Brain microvascular endothelial cell (primary cell): ENCODE measurements around the gene SH3RF3.

Source experiments
- DNase-seq: peaks from one replicate; pipeline ENCODE4 v3.0.0-alpha.2; 2020
- H3K27ac ChIP-seq: fragments of 250-450 bp; sonication (Bioruptor Pico); 2 replicates; pipeline ENCODE4 v1.5.1; 2020; ENCODE audit warnings: mild to moderate bottlenecking, moderate library complexity
- H3K27me3 ChIP-seq: fragments of 250-450 bp; sonication (Bioruptor Pico); replicated peaks from 2 replicates; pipeline ENCODE4 v1.5.1; 2020; ENCODE audit warnings: mild to moderate bottlenecking
- H3K36me3 ChIP-seq: fragments of 250-450 bp; sonication (Bioruptor Pico); replicated peaks from 2 replicates; pipeline ENCODE4 v1.5.1; 2020; ENCODE audit warnings: mild to moderate bottlenecking
- H3K4me3 ChIP-seq: 2 replicates; pipeline ENCODE4 v1.5.1; 2011; ENCODE audit warnings: low read depth, mild to moderate bottlenecking, control low read depth, low read length, moderate library complexity
- in situ Hi-C: cut with HindIII; loops from 2 replicates; pipeline ENCODE4 v1.10.0; 2017; ENCODE audit warnings: low sequenced_read_pairs, low pct_ligation_motif_present
- TF ChIP-seq, protein P1 (sequence below): IDR thresholded peaks from 2 replicates; pipeline ENCODE4 v1.5.1; 2011; ENCODE audit warnings: low read depth, mild to moderate bottlenecking, moderate library complexity, low read length, control low read depth, inconsistent platforms; ENCODE audit errors: missing control alignments

Gene SH3RF3

DNA sequence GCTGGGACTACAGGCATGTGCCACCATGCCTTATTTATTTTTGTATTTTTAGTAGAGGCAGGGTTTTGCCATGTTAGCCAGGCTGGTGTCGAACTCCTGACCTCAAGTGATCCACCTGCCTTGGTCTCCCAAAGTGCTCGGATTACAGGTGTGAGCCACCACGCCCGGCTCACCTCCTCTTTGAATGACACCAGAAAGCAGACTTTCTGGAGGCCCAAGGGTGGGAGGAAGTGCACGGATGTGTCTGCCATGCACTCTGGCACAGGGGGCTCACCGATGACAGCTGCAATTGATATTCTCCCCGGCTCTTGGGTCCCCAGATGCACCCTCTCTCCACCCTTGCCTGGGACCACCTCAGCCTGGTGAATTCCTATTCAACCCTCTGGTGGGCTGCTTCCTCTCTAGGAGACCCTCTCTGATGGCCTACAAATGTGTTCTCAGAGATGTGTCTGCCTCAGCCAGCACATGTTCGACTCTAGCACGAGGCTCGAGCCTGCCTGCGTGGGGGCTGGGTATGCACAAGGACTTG is 397.5 kb downstream of the SH3RF3 start:
- no peaks in the 10 kb centered on the region for H3K27me3 ChIP-seq
- in situ Hi-C loops = no loop called here
- TF ChIP-seq, protein P1, sequence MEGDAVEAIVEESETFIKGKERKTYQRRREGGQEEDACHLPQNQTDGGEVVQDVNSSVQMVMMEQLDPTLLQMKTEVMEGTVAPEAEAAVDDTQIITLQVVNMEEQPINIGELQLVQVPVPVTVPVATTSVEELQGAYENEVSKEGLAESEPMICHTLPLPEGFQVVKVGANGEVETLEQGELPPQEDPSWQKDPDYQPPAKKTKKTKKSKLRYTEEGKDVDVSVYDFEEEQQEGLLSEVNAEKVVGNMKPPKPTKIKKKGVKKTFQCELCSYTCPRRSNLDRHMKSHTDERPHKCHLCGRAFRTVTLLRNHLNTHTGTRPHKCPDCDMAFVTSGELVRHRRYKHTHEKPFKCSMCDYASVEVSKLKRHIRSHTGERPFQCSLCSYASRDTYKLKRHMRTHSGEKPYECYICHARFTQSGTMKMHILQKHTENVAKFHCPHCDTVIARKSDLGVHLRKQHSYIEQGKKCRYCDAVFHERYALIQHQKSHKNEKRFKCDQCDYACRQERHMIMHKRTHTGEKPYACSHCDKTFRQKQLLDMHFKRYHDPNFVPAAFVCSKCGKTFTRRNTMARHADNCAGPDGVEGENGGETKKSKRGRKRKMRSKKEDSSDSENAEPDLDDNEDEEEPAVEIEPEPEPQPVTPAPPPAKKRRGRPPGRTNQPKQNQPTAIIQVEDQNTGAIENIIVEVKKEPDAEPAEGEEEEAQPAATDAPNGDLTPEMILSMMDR = no peak
- H3K4me3 ChIP-seq = no peak overlapping the region
- no peak overlapping the region for H3K27ac ChIP-seq
- DNase-seq = no peak
- H3K36me3 ChIP-seq = no peaks in the 10 kb centered on the region

DNA sequence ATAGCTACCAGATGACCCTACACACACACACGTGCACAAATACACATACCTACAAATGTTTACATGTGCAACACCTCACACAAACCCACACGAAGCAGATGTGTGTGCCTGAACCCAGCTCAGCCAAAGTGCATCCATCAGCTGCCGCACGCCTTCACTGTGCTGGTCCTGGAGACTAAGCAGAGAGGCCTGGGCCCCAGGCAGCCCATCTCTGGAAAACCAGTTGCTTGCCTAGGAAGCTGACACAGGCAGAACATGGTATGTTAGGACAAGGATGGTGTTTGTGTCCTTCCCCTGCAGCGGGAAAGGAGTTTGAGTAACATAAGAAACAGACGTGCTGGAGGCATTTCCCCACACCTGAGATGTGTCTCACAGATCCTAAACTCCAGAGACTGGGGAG is 398.1 kb downstream of the SH3RF3 start:
- in situ Hi-C loops = no loop called here
- no peak for DNase-seq
- TF ChIP-seq, protein P1 = no peak

DNA sequence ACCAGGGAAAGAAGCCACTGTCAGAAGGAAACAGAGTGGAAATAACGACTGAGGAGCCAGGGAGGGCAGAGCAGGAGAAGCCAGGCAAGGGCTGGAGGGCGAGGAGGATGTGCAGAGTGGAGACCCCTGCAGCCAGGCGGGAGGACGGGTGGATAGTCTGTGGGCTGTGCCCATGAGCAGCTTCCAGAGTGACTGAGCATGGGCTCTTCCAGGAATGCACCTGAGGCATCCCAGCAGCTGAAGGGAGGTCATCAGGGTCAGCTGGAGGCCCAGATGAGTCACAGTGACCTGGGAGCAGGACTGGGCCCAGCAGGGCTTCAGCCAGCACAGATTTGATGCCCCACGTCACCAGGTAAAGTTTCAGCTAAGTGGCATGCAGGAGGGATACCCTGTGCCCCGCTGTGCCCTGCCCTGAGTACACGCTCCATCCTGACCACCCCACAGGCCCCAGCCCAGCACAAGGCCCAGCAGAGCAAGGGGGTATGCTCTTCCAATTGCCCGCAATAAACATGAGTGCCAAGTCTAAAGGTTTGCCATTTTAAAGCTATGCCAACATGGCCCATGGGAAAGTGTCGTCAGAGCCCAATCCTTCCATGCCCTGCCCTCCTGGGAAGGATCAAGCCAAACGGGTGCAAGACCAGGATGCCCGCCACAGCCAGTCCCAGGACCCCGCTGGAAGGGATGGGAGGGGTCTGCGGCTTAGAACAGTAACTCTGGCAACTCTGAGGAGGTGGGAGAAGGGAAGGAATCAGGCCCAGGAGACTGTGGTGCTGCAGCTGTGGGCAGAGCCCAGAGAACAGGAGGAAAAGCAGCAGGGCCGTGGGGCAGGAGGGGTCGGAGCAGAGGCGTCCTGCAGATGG is 399.1 kb downstream of the SH3RF3 start:
- Histone ChIP-seq H3K27ac (no peak overlapping the region), H3K36me3 (no peaks in the 10 kb centered on the region), H3K4me3 (no peak overlapping the region), H3K27me3 (no peaks in the 10 kb centered on the region)
- DNase-seq = no peak
- in situ Hi-C loops = no loop called here
- TF ChIP-seq, protein P1 = no peak

More for the DNA sequence above, 398.1 kb downstream of the SH3RF3 start:
- no peak overlapping the region for H3K4me3 ChIP-seq
- H3K27ac ChIP-seq = no peak overlapping the region
- no peaks in the 10 kb centered on the region for H3K36me3 ChIP-seq
- no peaks in the 10 kb centered on the region for H3K27me3 ChIP-seq

- in situ Hi-C loops = no loop called here
- no peaks in the 10 kb centered on the region for H3K27me3 ChIP-seq
- H3K4me3 ChIP-seq = no peak overlapping the region
- H3K36me3 ChIP-seq = no peaks in the 10 kb centered on the region
- H3K27ac ChIP-seq = no peak overlapping the region
- TF ChIP-seq, protein P1 = no peak
- no peak for DNase-seq
Measured at GRCh38 chr2:109528811-109529501, 400.0 kb downstream of the SH3RF3 start.

- TF ChIP-seq, protein P1 = no peak
Measured at GRCh38 chr2:109529532-109530449, 400.8 kb downstream of the SH3RF3 start.

More at GRCh38 chr2:109529532-109530449, 400.8 kb downstream of the SH3RF3 start:
- no peak overlapping the region for H3K27ac ChIP-seq
- DNase-seq = no peak
- H3K4me3 ChIP-seq = no peak overlapping the region
- no peaks in the 10 kb centered on the region for H3K36me3 ChIP-seq
- in situ Hi-C loops = no loop called here
- H3K27me3 ChIP-seq = no peaks in the 10 kb centered on the region
